IMR-90 (cell line): ENCODE data around the gene GTPBP3.

ENCODE experiments used
- BHLHE40 ChIP-seq: fragments of 150-350 bp; IDR thresholded peaks from 2 replicates; pipeline ENCODE4 v1.6.1; 2016; ENCODE audit warnings: mild to moderate bottlenecking, low read depth, low read length
- CEBPB ChIP-seq: IDR thresholded peaks from 2 replicates; pipeline ENCODE4 v1.6.1; 2012; ENCODE audit warnings: low read depth, low read length, improper control_type of control experiment
- CTCF ChIP-seq: conservative IDR thresholded peaks from 2 replicates; pipeline ENCODE4 v1.5.1; 2012; ENCODE audit warnings: mild to moderate bottlenecking, low read depth, low read length, improper control_type of control experiment
- ELK1 ChIP-seq: fragments of 150-350 bp; IDR thresholded peaks from 2 replicates; pipeline ENCODE4 v1.6.1; 2016; ENCODE audit warnings: low read depth, mild to moderate bottlenecking, low read length, moderate library complexity, borderline replicate concordance
- FOS ChIP-seq: fragments of 150-350 bp; IDR thresholded peaks from 2 replicates; pipeline ENCODE4 v1.6.1; 2016; ENCODE audit warnings: low read depth, low read length
- MXI1 ChIP-seq: IDR thresholded peaks from 2 replicates; pipeline ENCODE4 v1.6.1; 2012; ENCODE audit warnings: low read depth, mild to moderate bottlenecking, low read length, moderate library complexity, borderline replicate concordance
- POLR2A ChIP-seq: IDR thresholded peaks from 2 replicates; pipeline ENCODE4 v1.6.1; 2012; ENCODE audit warnings: mild to moderate bottlenecking, low read depth, low read length
- RAD21 ChIP-seq: IDR thresholded peaks from 2 replicates; pipeline ENCODE4 v1.6.1; 2012; ENCODE audit warnings: low read length, improper control_type of control experiment

- no peak for TF ChIP-seq BHLHE40
- no peak for TF ChIP-seq CEBPB
- no peak for TF ChIP-seq CTCF
- no peak for TF ChIP-seq POLR2A
- TF ChIP-seq ELK1, result no peak
- no peak for TF ChIP-seq RAD21
- TF ChIP-seq FOS, result no peak
- TF ChIP-seq MXI1, result peak; percentile 54; the same call in 1 of the 2 replicates
Observed at GRCh38 chr19:17306285-17306714, 31.1 kb upstream of the GTPBP3 start.
